ENCODE measurements around the gene NEK6. TPM values are rescaled to one million over a fixed set of nuclear protein-coding genes. Genes with fewer than 3 reads are reported as not detected.

The NEK6 gene
- total and polyA plus RNA-seq, 2 of the 8 experiments (the other 6 are each of a cell fraction or from before 2014, with no cell fraction given) = 17.7 to 19.7 TPM

DNA sequence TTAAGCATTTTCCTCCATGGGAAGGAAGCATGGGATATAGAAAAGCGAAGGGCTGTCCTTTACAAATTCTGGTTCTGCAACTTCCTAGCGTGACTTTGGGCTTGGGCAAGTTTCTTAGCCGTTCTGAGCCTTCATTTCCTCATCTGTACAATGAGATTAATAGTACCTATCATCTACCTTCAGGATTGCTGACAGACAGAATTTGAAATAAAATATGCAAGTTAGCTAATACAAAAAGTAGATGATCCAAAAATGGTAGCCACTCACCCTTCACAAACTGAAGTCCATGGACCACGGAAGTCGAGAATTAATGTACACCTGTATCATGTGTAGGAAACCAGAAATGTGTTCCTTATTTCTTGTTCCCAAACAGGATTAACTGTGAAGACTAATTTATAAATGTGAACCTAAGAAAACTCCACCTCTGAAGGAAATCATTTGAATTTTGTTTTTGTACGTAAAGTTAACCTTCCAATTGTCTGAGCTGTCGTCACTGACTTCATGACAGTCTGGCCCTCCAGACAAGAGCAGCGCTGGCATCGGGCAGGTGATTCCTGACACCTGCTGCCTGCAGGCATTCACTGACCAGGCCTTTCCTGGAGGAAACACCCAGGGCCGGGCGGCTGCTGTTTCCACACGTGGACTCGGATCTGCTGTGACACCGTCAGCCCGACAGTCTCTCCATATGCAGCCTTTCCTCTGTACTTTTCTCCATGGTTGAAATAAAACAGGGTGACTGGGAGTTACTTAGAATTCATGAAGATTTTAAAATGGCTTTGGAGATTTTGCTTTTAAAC is 94.1 kb downstream of the NEK6 start:
- H3K4me1 ChIP-seq (replicated peaks in 1 of 4; ENCODE audit: control insufficient read depth in 3 of 4, insufficient read depth in 4 of 4, low read length in 3 of 4) = peaks cover 0 to 4% (median 0%) of the 10 kb centered on the region in 4 experiments; a peak in 1 of 7 replicates
- H3K23ac ChIP-seq (ENCODE audit: insufficient read length) = no peak overlapping the region
- H3K79me2 ChIP-seq (ENCODE audit: control insufficient read depth in 1 of 2, insufficient read depth in 2 of 2, low read length in 2 of 2) = peaks cover 0 to 9% of the 10 kb centered on the region in 2 experiments; a peak in 1 of 4 replicates
- WGBS, 2 experiments (ENCODE audit: extremely low coverage in 1 of 2, insufficient coverage in 1 of 2, insufficient read length in 1 of 2, insufficient replicate concordance in 2 of 2, low coverage in 1 of 2, low lambda C conversion rate in 2 of 2, missing lambda C conversion rate in 1 of 2) = 96% methylated on average over 14 of the region's 15 CpGs; no CpG with 5 or more reads in 1 of the 2 experiments
- H2AFZ ChIP-seq (ENCODE audit: low read length) = no peak overlapping the region
- no peak overlapping the region for H2BK12ac ChIP-seq (ENCODE audit: low read depth, low read length)
- H3K27ac ChIP-seq (ENCODE audit: low read depth, low read length) = no peak overlapping the region
- no peak overlapping the region for H3K56ac ChIP-seq (replicated peaks; ENCODE audit: insufficient read length, low read depth, low read length)
- no peak overlapping the region for H2BK20ac ChIP-seq (ENCODE audit: low read length)
- H2BK120ac ChIP-seq (replicated peaks; ENCODE audit: low read depth, low read length) = no peak overlapping the region
- H3K27me3 ChIP-seq (replicated peaks in 1 of 4; ENCODE audit: control insufficient read depth in 3 of 4, extremely low read depth in 1 of 4, insufficient read depth in 3 of 4, low read length in 3 of 4) = no peaks in the 10 kb centered on the region
- no peak overlapping the region for H3K9ac ChIP-seq (replicated peaks in 1 of 4; ENCODE audit: extremely low read depth in 1 of 4, low read depth in 3 of 4, low read length in 3 of 4)
- DNase-seq (ENCODE audit: low read depth in 1 of 2, low spot score in 2 of 2) = no peak
- ChIA-PET CTCF (ENCODE audit: partially characterized antibody) (interaction anchor here (0.6 kb wide), 1 partner anchor 1796 kb away, joined by 3 read pairs; no protein-coding TSS in a partner anchor), POLR2A (ENCODE audit: partially characterized antibody) (interaction anchor here (4.1 kb wide), 1 partner anchor 11 kb away, joined by 15 read pairs; no protein-coding TSS in a partner anchor)
- no peak overlapping the region for H4K91ac ChIP-seq (replicated peaks; ENCODE audit: insufficient read length, low read length)
- no peaks in the 10 kb centered on the region for H3K9me3 ChIP-seq (ENCODE audit: insufficient read depth in 2 of 2, low read depth in 1 of 2, low read length in 1 of 2)
- peaks cover 4 to 15% of the 10 kb centered on the region in 2 experiments for H4K20me1 ChIP-seq (replicated peaks in 1 of 2; ENCODE audit: control insufficient read depth in 1 of 2, insufficient read depth in 2 of 2, low read length in 2 of 2)
- H3K4me3 ChIP-seq (ENCODE audit: extremely low read depth in 1 of 4, insufficient read depth in 2 of 4, low read depth in 3 of 4, low read length in 4 of 4) = no peak overlapping the region
- H3K14ac ChIP-seq (ENCODE audit: insufficient read length) = no peak overlapping the region
- H3K23me2 ChIP-seq (ENCODE audit: low read depth, low read length) = no peaks in the 10 kb centered on the region
- H3K18ac ChIP-seq (ENCODE audit: extremely low read depth, low read length) = no peak overlapping the region
- H4K5ac ChIP-seq (ENCODE audit: insufficient read length, low read depth, low read length) = no peak overlapping the region
- FAIRE-seq = no peak
- H3K4me2 ChIP-seq (ENCODE audit: insufficient read depth in 1 of 2, low read depth in 2 of 2, low read length in 2 of 2) = no peak overlapping the region
- H3K36me3 ChIP-seq (ENCODE audit: control insufficient read depth in 2 of 4, insufficient read depth in 4 of 4, low read length in 3 of 4) = peaks cover 9 to 40% (median 18%) of the 10 kb centered on the region in 4 experiments
- no peak overlapping the region for H4K8ac ChIP-seq (ENCODE audit: extremely low read depth, insufficient read depth, low read length)
- H2AK5ac ChIP-seq (ENCODE audit: low read depth, low read length) = no peak overlapping the region
- no peak overlapping the region for H3K4ac ChIP-seq (replicated peaks; ENCODE audit: insufficient read length, low read depth, low read length)
- H2BK15ac ChIP-seq (ENCODE audit: low read length) = no peak overlapping the region
- no peak overlapping the region for H2BK5ac ChIP-seq (ENCODE audit: low read depth, low read length)
- H3K79me1 ChIP-seq (ENCODE audit: low read depth, low read length) = peaks cover 6% of the 10 kb centered on the region; the same call in 1 of the 2 replicates
- TF ChIP-seq SIX5 (IDR thresholded peaks at IDR 0.05; ENCODE audit: low read depth, low read length) = no peak
- TF ChIP-seq, protein P1, sequence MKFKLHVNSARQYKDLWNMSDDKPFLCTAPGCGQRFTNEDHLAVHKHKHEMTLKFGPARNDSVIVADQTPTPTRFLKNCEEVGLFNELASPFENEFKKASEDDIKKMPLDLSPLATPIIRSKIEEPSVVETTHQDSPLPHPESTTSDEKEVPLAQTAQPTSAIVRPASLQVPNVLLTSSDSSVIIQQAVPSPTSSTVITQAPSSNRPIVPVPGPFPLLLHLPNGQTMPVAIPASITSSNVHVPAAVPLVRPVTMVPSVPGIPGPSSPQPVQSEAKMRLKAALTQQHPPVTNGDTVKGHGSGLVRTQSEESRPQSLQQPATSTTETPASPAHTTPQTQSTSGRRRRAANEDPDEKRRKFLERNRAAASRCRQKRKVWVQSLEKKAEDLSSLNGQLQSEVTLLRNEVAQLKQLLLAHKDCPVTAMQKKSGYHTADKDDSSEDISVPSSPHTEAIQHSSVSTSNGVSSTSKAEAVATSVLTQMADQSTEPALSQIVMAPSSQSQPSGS (IDR thresholded peaks at IDR 0.05; ENCODE audit: low read length) = no peak
- TF ChIP-seq TAF7 (optimal IDR thresholded peaks at IDR 0.05; ENCODE audit: borderline replicate concordance, low read depth, low read length) = no peak
- no peak for TF ChIP-seq PHF8 (conservative IDR thresholded peaks at IDR 0.05; ENCODE audit: low read depth, low read length)
- TF ChIP-seq POLR2AphosphoS5 (IDR thresholded peaks at IDR 0.05; ENCODE audit: low read depth, low read length) = no peak; the same call in 1 of the 2 replicates
- no peak for TF ChIP-seq BRCA1 (IDR thresholded peaks at IDR 0.05; ENCODE audit: low read depth, low read length)
- no peak for TF ChIP-seq CHD2 (IDR thresholded peaks at IDR 0.05; ENCODE audit: low read length)
- no peak for TF ChIP-seq SP4 (IDR thresholded peaks at IDR 0.05; ENCODE audit: low read length)
- TF ChIP-seq JUND (IDR thresholded peaks at IDR 0.05; ENCODE audit: low read length) = no peak
- no peak for TF ChIP-seq CBX8 (IDR thresholded peaks at IDR 0.05; ENCODE audit: borderline replicate concordance, low read depth, low read length)
- TF ChIP-seq CEBPB (IDR thresholded peaks at IDR 0.05; ENCODE audit: low read depth, low read length) = no peak
- TF ChIP-seq POU5F1 (IDR thresholded peaks at IDR 0.05; ENCODE audit: low read depth, low read length) = no peak

Data from H1 (cell line).